ENCODE data around the gene MOCS3.

Gene MOCS3

GRCh38 chr20:50924261-50924920 lies 34.2 kb upstream of the MOCS3 start:
- TF ChIP-seq CTCF (IDR thresholded peaks at IDR 0.05; ENCODE audit: low read depth, low read length, missing control alignments): no peak
- DNase-seq (ENCODE audit: extremely low read depth, low read depth): no peak

GRCh38 chr20:50926530-50926929 lies 32.1 kb upstream of the MOCS3 start:
- no peak for DNase-seq (ENCODE audit: extremely low read depth, low read depth)
- no peak overlapping the region for H3K4me3 ChIP-seq (replicated peaks; ENCODE audit: low read depth, low read length)
- TF ChIP-seq CTCF (IDR thresholded peaks at IDR 0.05; ENCODE audit: low read depth, low read length, missing control alignments): no peak

More at GRCh38 chr20:50924261-50924920, 34.2 kb upstream of the MOCS3 start:
- H3K4me3 ChIP-seq (replicated peaks; ENCODE audit: low read depth, low read length): no peak overlapping the region

GRCh38 chr20:50928469-50928868 lies 30.1 kb upstream of the MOCS3 start:
- peak overlapping the region; percentile 79 for H3K4me3 ChIP-seq (replicated peaks; ENCODE audit: low read depth, low read length)
- TF ChIP-seq CTCF (IDR thresholded peaks at IDR 0.05; ENCODE audit: low read depth, low read length, missing control alignments): no peak
- DNase-seq (ENCODE audit: extremely low read depth, low read depth): no peak

- DNase-seq (ENCODE audit: extremely low read depth, low read depth): peak; percentile 94
- H3K4me3 ChIP-seq (replicated peaks; ENCODE audit: low read depth, low read length): peak overlapping the region; percentile 79
Observed at GRCh38 chr20:50929299-50930138, 29.1 kb upstream of the MOCS3 start.

GRCh38 chr20:50930139-50930975 lies 28.3 kb upstream of the MOCS3 start:
- DNase-seq (ENCODE audit: extremely low read depth, low read depth): no peak
- no peak for TF ChIP-seq CTCF (IDR thresholded peaks at IDR 0.05; ENCODE audit: low read depth, low read length, missing control alignments)
- peak overlapping the region; percentile 79 for H3K4me3 ChIP-seq (replicated peaks; ENCODE audit: low read depth, low read length)

More at GRCh38 chr20:50929299-50930138, 29.1 kb upstream of the MOCS3 start:
- TF ChIP-seq CTCF (IDR thresholded peaks at IDR 0.05; ENCODE audit: low read depth, low read length, missing control alignments): peak; percentile 100

GRCh38 chr20:50930976-50931305 lies 27.7 kb upstream of the MOCS3 start:
- no peak for TF ChIP-seq CTCF (IDR thresholded peaks at IDR 0.05; ENCODE audit: low read depth, low read length, missing control alignments)
- H3K4me3 ChIP-seq (replicated peaks; ENCODE audit: low read depth, low read length): peak overlapping the region; percentile 40

More at GRCh38 chr20:50930976-50931305, 27.7 kb upstream of the MOCS3 start:
- no peak for DNase-seq (ENCODE audit: extremely low read depth, low read depth)
